Stimulated activated CD8-positive, alpha-beta memory T cell treated with anti-CD3 and anti-CD28 coated beads, Interleukin-7, amount 100 ng/mL, for 48 hours (primary cell): Measurements from ENCODE around the gene SYNGR3.

Experiments
- DNase-seq, 2 donors: peaks; one replicate each; pipeline ENCODE4 v3.0.0-alpha.2; 2020; ENCODE audit warnings: low read depth in 1 of 2; ENCODE audit errors: extremely low read depth in 1 of 2

Gene SYNGR3

GRCh38 chr16:1976216-1976520 lies 13.6 kb upstream of the SYNGR3 start:
- no peak for DNase-seq

GRCh38 chr16:1976951-1977874 lies 12.6 kb upstream of the SYNGR3 start:
- DNase-seq = no peak

DNA sequence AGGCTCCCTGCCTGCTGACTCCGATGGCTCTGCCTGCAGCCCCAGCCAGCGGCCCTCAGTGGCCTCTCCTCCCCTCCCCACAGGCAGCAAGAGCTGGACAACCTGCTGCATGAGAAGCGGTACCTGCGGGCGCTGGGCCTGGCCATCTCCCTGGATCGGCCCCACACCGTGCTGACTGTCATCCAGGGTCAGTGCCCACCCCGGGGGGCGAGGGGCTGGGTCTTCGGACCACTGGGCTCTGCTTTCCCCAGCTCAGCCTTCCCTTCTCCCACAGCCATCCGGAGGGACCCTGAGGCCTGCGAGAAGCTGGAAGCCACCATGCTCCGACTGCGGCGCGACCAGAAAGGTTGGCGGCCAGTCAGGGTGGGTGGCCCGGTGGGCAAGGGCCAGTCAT lies 11.9 kb upstream of the SYNGR3 start:
- no peak for DNase-seq

- DNase-seq = no peak
These were observed 11.2 kb upstream of the SYNGR3 start for GRCh38 chr16:1978476-1979120.

- no peak for DNase-seq
These were observed 10.3 kb upstream of the SYNGR3 start for GRCh38 chr16:1979271-1980029.

DNA sequence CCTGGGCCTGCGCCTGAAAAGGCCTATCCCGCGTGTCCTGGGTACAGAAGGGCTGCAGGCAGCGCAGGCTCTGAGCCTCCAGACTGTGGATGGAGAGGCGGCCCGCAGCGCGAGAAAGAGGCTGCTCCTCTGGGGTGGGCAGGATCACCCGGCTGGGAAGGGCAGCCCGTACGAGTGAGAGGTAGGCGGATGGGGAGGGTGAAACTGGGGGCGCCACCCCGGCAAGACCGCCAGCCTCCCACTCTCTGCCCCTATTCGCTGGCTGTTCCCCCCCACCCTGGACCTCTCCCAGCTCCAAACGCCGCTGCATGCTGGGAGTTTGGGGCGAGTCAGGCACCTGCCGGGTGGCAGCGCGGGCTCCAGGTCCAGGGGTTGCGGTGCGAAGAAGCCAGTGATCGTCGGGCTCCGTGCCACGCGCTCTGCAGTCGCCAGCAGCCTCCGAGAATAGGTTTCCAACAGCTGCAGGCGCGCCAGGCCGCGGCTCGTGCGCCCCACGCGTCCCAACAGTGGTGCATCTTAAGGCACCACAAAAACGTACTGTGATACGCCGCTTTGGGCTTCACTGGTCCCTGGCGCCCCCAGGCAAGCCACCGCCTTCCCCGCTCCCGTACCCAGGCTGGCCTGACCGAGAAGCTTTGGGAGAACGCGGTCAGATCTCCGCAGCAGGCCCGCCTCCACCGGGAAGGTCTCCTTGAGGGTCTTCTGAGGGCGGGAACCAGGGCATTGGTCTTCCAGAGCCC lies 9.6 kb upstream of the SYNGR3 start:
- DNase-seq = no peak

GRCh38 chr16:1980770-1981087 lies 9.0 kb upstream of the SYNGR3 start:
- DNase-seq = no peak

- no peak for DNase-seq
These were observed 8.4 kb upstream of the SYNGR3 start, which contains the start of gene NOXO1 for GRCh38 chr16:1981398-1981836. TSS of gene NOXO1 (minus strand) at chr16:1981469. CDS start at chr16:1981179, 290 bp downstream.

DNA sequence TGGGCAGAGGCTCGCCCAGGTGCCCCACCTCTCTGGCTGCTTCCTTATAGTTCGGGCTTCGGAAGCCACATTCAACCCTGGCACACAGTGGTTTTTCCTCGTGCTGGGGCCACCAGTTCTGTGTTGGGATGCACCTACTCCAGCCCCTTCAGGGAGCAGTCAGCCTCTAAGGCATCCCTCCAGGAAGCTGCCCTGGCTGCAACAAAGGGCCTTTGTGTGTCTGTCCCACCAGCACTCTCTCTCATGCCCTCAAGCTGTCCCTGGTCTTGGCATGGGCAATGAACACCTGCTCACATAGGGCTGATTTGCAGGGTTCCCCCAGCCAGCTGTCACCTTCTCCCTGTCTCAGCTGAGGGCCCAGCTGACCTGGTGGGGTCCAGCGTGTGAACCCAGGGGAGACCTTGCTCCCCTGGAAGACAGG lies 7.7 kb upstream of the SYNGR3 start:
- DNase-seq = no peak

DNA sequence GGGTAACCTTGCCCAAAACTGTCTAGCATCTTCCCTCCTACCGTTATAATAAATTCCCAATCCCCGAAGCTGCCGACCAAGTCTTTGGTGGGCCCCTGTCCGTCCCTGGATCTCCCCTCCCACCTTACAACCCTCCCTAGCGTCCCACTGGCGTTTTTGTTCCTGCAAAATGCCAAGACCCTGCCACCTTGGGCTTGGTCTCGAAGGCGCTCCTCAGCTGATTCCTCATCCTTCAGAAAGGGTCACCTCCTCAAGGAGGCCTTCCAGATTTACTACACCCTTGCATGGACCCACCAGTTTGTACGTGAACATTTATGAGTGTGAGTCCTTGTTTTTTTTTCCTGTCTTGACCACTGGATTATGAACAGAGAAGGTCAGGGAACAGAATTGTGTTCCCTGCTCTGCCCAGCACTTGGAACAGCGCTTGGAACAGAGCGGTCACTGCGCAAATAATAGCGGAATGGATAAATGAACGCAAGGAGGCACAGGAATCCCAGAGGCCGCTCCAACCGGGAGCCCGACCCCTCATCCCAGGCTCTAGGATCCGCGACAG lies 6.7 kb upstream of the SYNGR3 start:
- DNase-seq = no peak

GRCh38 chr16:1983544-1984346 lies 6.0 kb upstream of the SYNGR3 start, which contains the start of gene GFER:
TSS of gene GFER (plus strand) at chr16:1984193. CDS start at chr16:1984219, 26 bp downstream.
- DNase-seq = peak; percentile 64 to 70

DNA sequence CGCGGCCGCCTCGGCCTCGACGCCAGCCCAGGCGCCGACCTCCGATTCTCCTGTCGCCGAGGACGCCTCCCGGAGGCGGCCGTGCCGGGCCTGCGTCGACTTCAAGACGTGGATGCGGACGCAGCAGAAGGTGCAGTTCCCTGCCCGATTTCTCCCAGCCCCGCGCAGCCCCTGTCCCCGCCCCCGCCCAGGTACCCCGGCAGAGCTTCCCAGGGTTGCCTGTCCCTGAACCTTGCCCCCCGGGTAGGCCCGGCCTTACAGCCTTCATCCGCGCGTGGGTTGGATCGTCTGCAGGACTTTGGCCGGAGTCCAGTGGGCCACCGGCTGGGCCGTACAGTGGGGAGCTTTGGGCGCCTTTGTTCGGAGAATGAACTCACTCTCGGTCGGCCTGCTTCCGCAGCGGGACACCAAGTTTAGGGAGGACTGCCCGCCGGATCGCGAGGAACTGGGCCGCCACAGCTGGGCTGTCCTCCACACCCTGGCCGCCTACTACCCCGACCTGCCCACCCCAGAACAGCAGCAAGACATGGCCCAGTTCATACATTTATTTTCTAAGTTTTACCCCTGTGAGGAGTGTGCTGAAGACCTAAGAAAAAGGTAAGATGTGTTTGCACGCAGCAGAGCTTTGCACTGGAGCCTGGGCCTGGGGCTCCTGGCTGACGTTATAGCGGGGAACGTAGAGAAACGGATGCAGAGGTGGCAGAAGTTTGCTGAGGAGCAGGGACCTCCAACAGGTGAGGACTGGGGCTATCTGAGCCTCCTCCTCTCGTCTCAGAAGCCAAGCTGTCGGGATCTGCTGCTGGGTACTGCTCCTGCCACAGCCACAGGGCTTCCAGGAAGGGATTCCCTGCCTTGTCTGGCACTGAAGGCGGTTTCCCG lies 5.2 kb upstream of the SYNGR3 start:
- no peak for DNase-seq

DNA sequence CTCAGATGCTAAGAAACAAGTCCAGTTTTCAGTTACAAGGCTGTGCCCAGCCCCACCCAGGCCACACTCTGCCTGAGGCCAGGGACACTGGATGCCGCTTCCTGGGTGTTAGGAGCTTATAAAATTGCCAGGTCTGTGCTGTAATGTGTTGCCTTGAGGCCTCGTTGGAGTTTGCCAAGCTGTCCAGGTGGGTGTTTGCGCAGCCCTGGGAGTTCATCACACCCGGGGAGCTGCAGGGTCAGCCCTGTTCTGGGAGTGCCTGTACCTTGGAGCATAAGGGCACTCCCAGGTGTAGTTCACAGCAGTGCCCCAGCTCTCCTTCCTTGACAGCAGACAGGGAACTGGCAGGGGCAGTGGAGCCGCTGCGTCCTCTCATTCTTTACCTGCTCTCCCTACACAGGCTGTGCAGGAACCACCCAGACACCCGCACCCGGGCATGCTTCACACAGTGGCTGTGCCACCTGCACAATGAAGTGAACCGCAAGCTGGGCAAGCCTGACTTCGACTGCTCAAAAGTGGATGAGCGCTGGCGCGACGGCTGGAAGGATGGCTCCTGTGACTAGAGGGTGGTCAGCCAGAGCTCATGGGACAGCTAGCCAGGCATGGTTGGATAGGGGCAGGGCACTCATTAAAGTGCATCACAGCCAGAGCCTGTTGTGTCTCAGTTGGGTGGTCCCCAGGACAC lies 4.2 kb upstream of the SYNGR3 start:
- no peak for DNase-seq

DNA sequence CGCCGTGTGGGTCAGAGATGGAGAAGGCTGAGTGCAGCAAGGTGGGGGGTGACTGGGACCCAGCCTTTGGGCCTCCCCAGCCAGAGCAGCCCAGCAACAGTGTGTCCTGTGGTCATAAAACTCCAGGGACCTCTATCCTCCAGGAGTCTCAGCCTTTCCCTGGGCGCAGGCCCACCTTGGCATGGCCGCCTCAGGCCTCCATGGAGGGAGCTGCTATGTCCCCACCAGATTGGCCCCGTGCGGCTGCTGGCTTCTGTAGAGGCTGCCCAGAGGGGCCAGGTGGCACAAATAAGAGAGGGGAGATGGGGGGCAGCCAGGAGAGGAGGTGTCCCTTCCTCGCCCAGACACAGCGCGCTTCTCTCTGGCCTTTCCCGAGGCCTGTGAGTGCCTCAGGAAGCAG lies 2.6 kb upstream of the SYNGR3 start:
- no peak for DNase-seq

GRCh38 chr16:1990101-1990350 lies 256 bp downstream of the SYNGR3 start:
- no peak for DNase-seq

DNA sequence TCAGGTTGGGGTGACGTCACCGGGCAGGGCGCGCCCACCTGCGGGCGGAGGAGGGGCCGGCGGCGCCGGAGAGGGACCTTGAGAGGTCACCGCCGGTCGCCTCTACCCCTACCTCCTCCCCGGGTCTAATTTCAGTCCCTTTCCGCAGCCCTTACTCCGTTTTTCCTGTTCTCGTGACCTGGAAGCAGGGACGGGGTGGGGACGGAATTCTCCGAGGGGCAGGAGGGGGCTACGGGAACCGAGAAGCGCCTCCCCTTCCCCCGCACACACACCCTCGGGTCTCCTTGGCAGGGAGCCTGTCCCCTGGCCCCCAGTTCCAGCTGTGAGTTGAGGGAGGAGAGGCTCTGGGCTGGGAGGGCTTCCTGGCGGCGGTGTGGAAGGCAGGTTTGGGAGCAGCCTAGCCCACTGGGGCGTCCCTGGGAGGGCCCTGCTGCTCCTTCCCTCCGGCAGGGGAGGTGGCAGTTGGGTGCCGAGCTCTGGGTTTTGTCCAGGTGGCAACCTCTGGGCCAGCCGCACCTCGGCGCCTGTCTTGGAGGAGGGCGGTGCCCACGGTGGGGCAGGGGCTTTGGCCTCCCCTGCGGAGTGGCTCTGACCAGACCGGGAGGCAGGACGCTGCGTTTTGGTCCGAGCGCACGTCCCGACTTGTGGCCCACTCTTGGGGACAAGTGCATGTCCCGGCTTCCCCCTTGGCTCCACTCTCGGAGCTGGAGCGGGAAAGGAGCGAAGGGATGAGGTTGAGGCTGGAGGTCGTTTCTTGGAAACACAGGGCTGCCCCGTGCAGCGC lies 773 bp downstream of the SYNGR3 start:
- no peak for DNase-seq

GRCh38 chr16:1991135-1991551 lies 1.4 kb downstream of the SYNGR3 start:
- no peak for DNase-seq

- no peak for DNase-seq
These were observed 1.8 kb downstream of the SYNGR3 start for GRCh38 chr16:1991588-1991947.
